22Rv1 (cell line): ENCODE measurements around the gene HAGH.

Experiments
- H3K27ac ChIP-seq: fragments of 450-650 bp; 2 replicates; pipeline ENCODE4 v1.5.1; 2017
- CTCF ChIP-seq: fragments of 450-650 bp; IDR thresholded peaks from 2 replicates; pipeline ENCODE4 v1.5.1; 2017; ENCODE audit warnings: mild to moderate bottlenecking
- ZFX ChIP-seq: fragments of 450-650 bp; IDR thresholded peaks from 2 replicates; pipeline ENCODE4 v1.6.1; 2017; ENCODE audit warnings: antibody characterized with exemption, borderline replicate concordance

The HAGH gene

GRCh38 chr16:1862394-1862793 is 35.8 kb upstream of the HAGH start:
- TF ChIP-seq CTCF (no peak), ZFX (no peak)
- no peak overlapping the region for H3K27ac ChIP-seq

GRCh38 chr16:1861730-1862129 is 35.1 kb upstream of the HAGH start:
- no peak overlapping the region for H3K27ac ChIP-seq
- TF ChIP-seq CTCF (no peak), ZFX (no peak)

- no peak for TF ChIP-seq ZFX
- TF ChIP-seq CTCF: no peak
- H3K27ac ChIP-seq: no peak overlapping the region
These were observed 33.0 kb upstream of the HAGH start for GRCh38 chr16:1859650-1860049.

- no peak for TF ChIP-seq ZFX
- TF ChIP-seq CTCF: no peak
- no peak overlapping the region for H3K27ac ChIP-seq
These were observed 31.7 kb upstream of the HAGH start for GRCh38 chr16:1858189-1858865.

GRCh38 chr16:1857433-1858097 is 30.9 kb upstream of the HAGH start:
- TF ChIP-seq ZFX: no peak
- H3K27ac ChIP-seq: no peak overlapping the region

GRCh38 chr16:1851793-1852192 is 25.2 kb upstream of the HAGH start:
- no peak for TF ChIP-seq ZFX
- TF ChIP-seq CTCF: no peak
- H3K27ac ChIP-seq: no peak overlapping the region

- TF ChIP-seq CTCF: no peak
- no peak for TF ChIP-seq ZFX
These were observed 24.4 kb upstream of the HAGH start for GRCh38 chr16:1850981-1851380.

GRCh38 chr16:1846416-1846815 is 19.8 kb upstream of the HAGH start:
- TF ChIP-seq ZFX (no peak), CTCF (no peak)
- H3K27ac ChIP-seq: no peak overlapping the region

More at GRCh38 chr16:1850981-1851380, 24.4 kb upstream of the HAGH start:
- no peak overlapping the region for H3K27ac ChIP-seq
